ENCODE results near the gene APC2.

- TF ChIP-seq POLR2A (IDR thresholded peaks at IDR 0.05; ENCODE audit: low read length), result no peak
- TF ChIP-seq GATA1 (IDR thresholded peaks at IDR 0.05; ENCODE audit: low read depth, low read length), result no peak
These were observed 51.3 kb downstream of the APC2 start for GRCh38 chr19:1501200-1501595.
